ENCODE data around the gene CATSPERD. TPM values are rescaled to one million over a fixed set of nuclear protein-coding genes. Genes with fewer than 3 reads are reported as not detected.

CATSPERD gene
- total RNA-seq, 4 donors from 2014 or later = not detected

- no peak for TF ChIP-seq POLR2A (IDR thresholded peaks at IDR 0.05)
- no peak for TF ChIP-seq CTCF (IDR thresholded peaks at IDR 0.05)
- DNase-seq = no peak
- WGBS, 2 donors = 88 to 92% methylated on average over 2 to 6 of the region's 9 CpGs
- no peak overlapping the region for H3K27ac ChIP-seq
- H3K36me3 ChIP-seq = peaks cover 25 to 31% of the 10 kb centered on the region in 2 donors
- H3K4me1 ChIP-seq = no peaks in the 10 kb centered on the region
- H3K27me3 ChIP-seq = no peaks in the 10 kb centered on the region
- H3K4me3 ChIP-seq (replicated peaks in 1 of 3) = no peak overlapping the region
- intact Hi-C loops (cut with DNase I) = no loop called here
- H3K9me3 ChIP-seq = no peaks in the 10 kb centered on the region
These were observed 61.9 kb downstream of the CATSPERD start for GRCh38 chr19:5782322-5782721.

GRCh38 chr19:5782945-5783919, 62.8 kb downstream of the CATSPERD start:
- H3K4me3 ChIP-seq (replicated peaks in 1 of 3) = no peak overlapping the region
- no peaks in the 10 kb centered on the region for H3K27me3 ChIP-seq
- H3K9me3 ChIP-seq = no peaks in the 10 kb centered on the region
- H3K27ac ChIP-seq = no peak overlapping the region
- intact Hi-C loops (cut with DNase I) = no loop called here
- 83 to 86% methylated on average over 23 to 27 of the region's 48 CpGs for WGBS, 2 donors
- peaks cover 34 to 40% of the 10 kb centered on the region in 2 donors for H3K36me3 ChIP-seq
- TF ChIP-seq POLR2A (IDR thresholded peaks at IDR 0.05) = no peak
- TF ChIP-seq CTCF (IDR thresholded peaks at IDR 0.05) = no peak
- DNase-seq = no peak
- H3K4me1 ChIP-seq = no peaks in the 10 kb centered on the region

GRCh38 chr19:5784581-5785147, 64.2 kb downstream of the CATSPERD start, which contains the start of gene PRR22:
PRR22 (minus strand) TSS chr19:5784746; CDS start chr19:5784660, 86 bp downstream.
- no peaks in the 10 kb centered on the region for H3K9me3 ChIP-seq
- H3K27ac ChIP-seq = no peak within 1 kb of the TSS
- H3K4me3 ChIP-seq (replicated peaks in 1 of 3) = no peak within 1 kb of the TSS
- peaks cover 0 to under 1% of the 10 kb centered on the region in 2 donors for H3K4me1 ChIP-seq
- DNase-seq = no peak
- 89 to 98% methylated on average over 9 to 11 of the region's 15 CpGs for WGBS, 2 donors
- H3K36me3 ChIP-seq = peaks cover 48 to 55% of the 10 kb centered on the region in 2 donors
- no peaks in the 10 kb centered on the region for H3K27me3 ChIP-seq
- TF ChIP-seq POLR2A (IDR thresholded peaks at IDR 0.05) (no peak), CTCF (IDR thresholded peaks at IDR 0.05) (no peak)
- intact Hi-C loops (cut with DNase I) = no loop called here

GRCh38 chr19:5785423-5785822, 65.0 kb downstream of the CATSPERD start:
- intact Hi-C loops (cut with DNase I) = no loop called here
- Histone ChIP-seq H3K27me3 (no peaks in the 10 kb centered on the region), H3K4me3 (replicated peaks in 1 of 3) (no peak overlapping the region), H3K4me1 (peaks cover 5 to 7% of the 10 kb centered on the region in 2 donors), H3K27ac (no peak overlapping the region), H3K36me3 (peaks cover 53 to 57% of the 10 kb centered on the region in 2 donors), H3K9me3 (no peaks in the 10 kb centered on the region)
- TF ChIP-seq CTCF (IDR thresholded peaks at IDR 0.05) (no peak), POLR2A (IDR thresholded peaks at IDR 0.05) (no peak)
- DNase-seq = no peak
- 94 to 96% methylated on average over 18 to 30 of the region's 37 CpGs for WGBS, 2 donors
